GM23338 (cell line): ENCODE data around the gene GSTA2. TPM values are rescaled to one million over a fixed set of nuclear protein-coding genes. Genes with fewer than 3 reads are reported as not detected.

ENCODE experiments used
- ATAC-seq: fragments of 200-7000 bp; cut with Tn5 transposase; 3 replicates; pipeline ENCODE4 v1.9.1; 2020
- DNase-seq: peaks from one replicate; pipeline ENCODE4 v3.0.0-alpha.2; 2015; ENCODE audit warnings: low spot score
- H2AFZ ChIP-seq: fragments of 200-600 bp; sonication (generic); 2 replicates; pipeline ENCODE4 v1.8.0; 2016; ENCODE audit warnings: antibody characterized with exemption, mild to moderate bottlenecking, moderate library complexity
- H3F3A ChIP-seq: fragments of 200-600 bp; sonication (generic); replicated peaks from 2 replicates; pipeline ENCODE4 v1.8.0; 2017; ENCODE audit warnings: antibody characterized with exemption, mixed run types, low read depth
- H3K27ac ChIP-seq: fragments of 200-600 bp; sonication (generic); 2 replicates; pipeline ENCODE4 v1.6.1; 2016; ENCODE audit warnings: low read depth
- H3K27me3 ChIP-seq: fragments of 200-600 bp; sonication (generic); 2 replicates; pipeline ENCODE4 v1.8.0; 2016; ENCODE audit warnings: mild to moderate bottlenecking, mixed run types, moderate library complexity; ENCODE audit not compliant: insufficient read depth
- H3K36me3 ChIP-seq: fragments of 200-600 bp; sonication (generic); 2 replicates; pipeline ENCODE4 v1.8.0; 2016; ENCODE audit warnings: mild to moderate bottlenecking; ENCODE audit not compliant: insufficient read depth
- H3K4me1 ChIP-seq: fragments of 200-600 bp; sonication (generic); 2 replicates; pipeline ENCODE4 v1.8.0; 2016; ENCODE audit warnings: mild to moderate bottlenecking, moderate library complexity; ENCODE audit not compliant: insufficient read depth
- H3K4me2 ChIP-seq: fragments of 200-600 bp; sonication (generic); 2 replicates; pipeline ENCODE4 v1.7.1; 2017; ENCODE audit warnings: mixed run types
- H3K4me3 ChIP-seq: fragments of 200-600 bp; sonication (generic); 2 replicates; pipeline ENCODE4 v1.6.1; 2016; ENCODE audit warnings: mixed run types
- H3K79me2 ChIP-seq: fragments of 200-600 bp; sonication (generic); replicated peaks from 2 replicates; pipeline ENCODE4 v1.8.0; 2017; ENCODE audit warnings: mild to moderate bottlenecking; ENCODE audit not compliant: insufficient read depth
- H3K9me2 ChIP-seq: fragments of 200-600 bp; sonication (generic); 2 replicates; pipeline ENCODE4 v1.8.0; 2017; ENCODE audit not compliant: insufficient read depth
- H4K20me1 ChIP-seq: fragments of 200-600 bp; sonication (generic); replicated peaks from 2 replicates; pipeline ENCODE4 v1.8.0; 2017; ENCODE audit warnings: mild to moderate bottlenecking; ENCODE audit not compliant: insufficient read depth
- H3K27ac Mint-ChIP-seq: 2 replicates; pipeline ENCODE4 v1.8.0; 2020; ENCODE audit warnings: inconsistent platforms, mild to moderate bottlenecking, moderate library complexity, mixed read lengths
- H3K27me3 Mint-ChIP-seq: 3 replicates; pipeline ENCODE4 v1.8.0; 2022; ENCODE audit warnings: low read depth, mild to moderate bottlenecking, moderate library complexity, mixed read lengths, inconsistent platforms; ENCODE audit not compliant: insufficient read depth, poor library complexity
- H3K36me3 Mint-ChIP-seq: 3 replicates; pipeline ENCODE4 v1.8.0; 2021; ENCODE audit warnings: low read depth, mild to moderate bottlenecking, inconsistent platforms, moderate library complexity, mixed read lengths
- H3K4me1 Mint-ChIP-seq: 3 replicates; pipeline ENCODE4 v1.8.0; 2020; ENCODE audit warnings: mild to moderate bottlenecking, inconsistent platforms, mixed read lengths
- H3K4me3 Mint-ChIP-seq: 3 replicates; pipeline ENCODE4 v1.8.0; 2021; ENCODE audit warnings: moderate library complexity, mild to moderate bottlenecking, inconsistent platforms, mixed read lengths
- H3K9me3 Mint-ChIP-seq: 3 replicates; pipeline ENCODE4 v1.8.0; 2020; ENCODE audit warnings: moderate library complexity, mild to moderate bottlenecking, inconsistent platforms, mixed read lengths
- CREB1 ChIP-seq: fragments of 250-450 bp; sonication (Bioruptor Pico); IDR thresholded peaks from 2 replicates; pipeline ENCODE4 v1.5.0; 2020; ENCODE audit warnings: low read depth, mild to moderate bottlenecking, moderate library complexity
- EZH2 ChIP-seq: fragments of 200-600 bp; sonication (generic); IDR thresholded peaks from one replicate; pipeline ENCODE4 v1.8.0; 2017; ENCODE audit warnings: antibody characterized with exemption, mild to moderate bottlenecking, low read depth; ENCODE audit not compliant: unreplicated experiment
- EZH2phosphoT487 ChIP-seq: fragments of 200-600 bp; sonication (generic); IDR thresholded peaks from one replicate; pipeline ENCODE4 v1.8.1; 2018; ENCODE audit warnings: antibody characterized with exemption; ENCODE audit not compliant: unreplicated experiment
- JUNB ChIP-seq: IDR thresholded peaks from one replicate; pipeline ENCODE4 v1.6.1; 2016; ENCODE audit warnings: antibody characterized with exemption; ENCODE audit not compliant: unreplicated experiment
- NANOG ChIP-seq: IDR thresholded peaks from 2 replicates; pipeline ENCODE4 v1.6.1; 2016; ENCODE audit warnings: antibody characterized with exemption, borderline replicate concordance
- ZNF114 ChIP-seq: fragments of 250-450 bp; sonication (Bioruptor Pico); IDR thresholded peaks from 2 replicates; pipeline ENCODE4 v1.5.0; 2020; ENCODE audit warnings: mild to moderate bottlenecking, moderate library complexity
- polyA plus RNA-seq: library from polyadenylated mRNA; unstranded; fragments of >200 nt; fragmentation: Nextera tagmentation; extraction: Ambion mirVana; gene quantifications from 2 replicates; pipeline ENCODE4 v1.2.1, GENCODE V29; 2016
- total RNA-seq: library from RNA; depleted of rRNA; stranded (reverse); fragments of >200 nt; shearing (Covaris generic); gene quantifications from 2 replicates; pipeline ENCODE4 v1.2.3, GENCODE V29; 2014
- TF ChIP-seq, protein P1 (sequence below): IDR thresholded peaks from one replicate; pipeline ENCODE4 v1.6.1; 2018; ENCODE audit warnings: antibody characterized with exemption; ENCODE audit not compliant: unreplicated experiment
- TF ChIP-seq, protein P2 (sequence below): IDR thresholded peaks from 2 replicates; pipeline ENCODE4 v1.6.1; 2016; ENCODE audit warnings: antibody characterized with exemption
- TF ChIP-seq, protein P3 (sequence below), 2 experiments: fragments of 200-600 bp in 1 of 2; sonication (generic) in 1 of 2; conservative IDR thresholded peaks; 2 replicates each; pipeline versions ENCODE4 v1.5.1 to v1.6.1; 2016 to 2017; ENCODE audit warnings: antibody characterized with exemption in 2 of 2, low read depth in 2 of 2, mild to moderate bottlenecking in 2 of 2, moderate library complexity in 1 of 2

The GSTA2 gene
- total and polyA plus RNA-seq, 2 experiments from 2014 or later: not detected

DNA sequence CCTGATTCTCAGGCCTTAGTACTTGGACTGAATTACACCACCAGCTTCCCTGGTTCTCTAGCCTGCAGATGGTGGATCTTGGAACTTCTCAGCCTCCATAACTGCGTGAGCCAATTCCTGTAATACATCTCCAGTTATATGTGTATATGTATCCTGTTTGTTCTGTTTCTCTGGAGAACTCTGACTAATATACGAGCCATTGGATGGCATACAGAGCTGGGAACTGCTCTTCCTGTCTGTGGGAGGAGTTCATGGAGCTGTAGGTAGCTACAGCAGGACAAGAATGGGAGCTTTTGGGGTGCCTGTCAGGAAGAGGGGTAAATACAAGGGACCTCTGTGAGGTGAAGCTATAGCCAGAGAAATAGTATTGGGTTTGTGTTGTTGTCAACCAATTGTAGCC, 51.1 kb downstream of the GSTA2 start (continued):
- TF ChIP-seq, protein P1, sequence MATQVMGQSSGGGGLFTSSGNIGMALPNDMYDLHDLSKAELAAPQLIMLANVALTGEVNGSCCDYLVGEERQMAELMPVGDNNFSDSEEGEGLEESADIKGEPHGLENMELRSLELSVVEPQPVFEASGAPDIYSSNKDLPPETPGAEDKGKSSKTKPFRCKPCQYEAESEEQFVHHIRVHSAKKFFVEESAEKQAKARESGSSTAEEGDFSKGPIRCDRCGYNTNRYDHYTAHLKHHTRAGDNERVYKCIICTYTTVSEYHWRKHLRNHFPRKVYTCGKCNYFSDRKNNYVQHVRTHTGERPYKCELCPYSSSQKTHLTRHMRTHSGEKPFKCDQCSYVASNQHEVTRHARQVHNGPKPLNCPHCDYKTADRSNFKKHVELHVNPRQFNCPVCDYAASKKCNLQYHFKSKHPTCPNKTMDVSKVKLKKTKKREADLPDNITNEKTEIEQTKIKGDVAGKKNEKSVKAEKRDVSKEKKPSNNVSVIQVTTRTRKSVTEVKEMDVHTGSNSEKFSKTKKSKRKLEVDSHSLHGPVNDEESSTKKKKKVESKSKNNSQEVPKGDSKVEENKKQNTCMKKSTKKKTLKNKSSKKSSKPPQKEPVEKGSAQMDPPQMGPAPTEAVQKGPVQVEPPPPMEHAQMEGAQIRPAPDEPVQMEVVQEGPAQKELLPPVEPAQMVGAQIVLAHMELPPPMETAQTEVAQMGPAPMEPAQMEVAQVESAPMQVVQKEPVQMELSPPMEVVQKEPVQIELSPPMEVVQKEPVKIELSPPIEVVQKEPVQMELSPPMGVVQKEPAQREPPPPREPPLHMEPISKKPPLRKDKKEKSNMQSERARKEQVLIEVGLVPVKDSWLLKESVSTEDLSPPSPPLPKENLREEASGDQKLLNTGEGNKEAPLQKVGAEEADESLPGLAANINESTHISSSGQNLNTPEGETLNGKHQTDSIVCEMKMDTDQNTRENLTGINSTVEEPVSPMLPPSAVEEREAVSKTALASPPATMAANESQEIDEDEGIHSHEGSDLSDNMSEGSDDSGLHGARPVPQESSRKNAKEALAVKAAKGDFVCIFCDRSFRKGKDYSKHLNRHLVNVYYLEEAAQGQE: no peak

DNA sequence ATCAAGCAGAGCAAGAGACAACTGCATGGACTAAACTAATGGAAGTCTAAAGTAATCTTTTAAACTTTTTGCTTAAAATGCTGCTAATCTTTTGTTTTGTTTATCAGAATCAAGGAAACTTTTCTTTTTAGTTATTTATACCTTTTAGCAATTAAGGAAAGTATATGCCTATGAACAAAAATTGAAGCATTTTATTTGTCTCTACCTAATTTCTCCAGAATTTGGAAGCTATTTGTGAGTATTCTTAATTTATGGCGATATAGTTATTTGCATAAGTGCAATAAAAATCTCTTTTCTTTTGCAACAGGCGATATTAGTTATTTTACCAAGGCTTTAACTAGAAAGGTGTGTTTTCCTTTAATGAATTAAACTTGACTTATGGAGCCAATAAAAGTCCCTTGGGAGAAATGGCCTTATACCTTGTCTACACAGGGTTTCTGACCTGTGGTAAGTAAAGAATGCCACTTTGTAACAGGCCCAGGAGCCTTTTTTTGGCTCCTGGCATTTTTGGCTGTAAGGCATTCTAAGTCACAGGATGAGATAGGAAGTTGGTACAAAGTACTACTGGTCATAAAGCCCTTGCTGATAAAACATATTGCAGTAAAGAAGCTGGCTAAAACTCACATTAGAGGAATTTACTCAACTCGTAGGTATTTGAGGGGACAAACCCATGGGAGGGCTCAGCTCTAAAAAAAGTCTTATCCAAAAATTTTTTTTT, 55.2 kb downstream of the GSTA2 start:
- Mint-ChIP-seq H3K36me3 (peaks cover 3% of the 10 kb centered on the region; the same call in 1 of the 3 replicates), H3K9me3 (peaks cover 23% of the 10 kb centered on the region; the same call in 2 of the 3 replicates), H3K27me3 (no peaks in the 10 kb centered on the region), H3K4me1 (no peaks in the 10 kb centered on the region), H3K4me3 (no peak overlapping the region), H3K27ac (no peak overlapping the region)
- H2AFZ ChIP-seq: no peak overlapping the region
- no peak overlapping the region for H3K27ac ChIP-seq
- DNase-seq (no peak), ATAC-seq (no peak)
- no peaks in the 10 kb centered on the region for H4K20me1 ChIP-seq
- H3K36me3 ChIP-seq: no peaks in the 10 kb centered on the region; the same call in 1 of the 2 replicates
- H3K4me3 ChIP-seq: no peak overlapping the region
- H3K79me2 ChIP-seq: no peaks in the 10 kb centered on the region
- H3K27me3 ChIP-seq: no peaks in the 10 kb centered on the region
- H3F3A ChIP-seq: no peaks in the 10 kb centered on the region
- no peak overlapping the region for H3K4me2 ChIP-seq
- H3K9me2 ChIP-seq: no peaks in the 10 kb centered on the region; the same call in 1 of the 2 replicates
- no peaks in the 10 kb centered on the region for H3K4me1 ChIP-seq
- TF ChIP-seq, protein P2, sequence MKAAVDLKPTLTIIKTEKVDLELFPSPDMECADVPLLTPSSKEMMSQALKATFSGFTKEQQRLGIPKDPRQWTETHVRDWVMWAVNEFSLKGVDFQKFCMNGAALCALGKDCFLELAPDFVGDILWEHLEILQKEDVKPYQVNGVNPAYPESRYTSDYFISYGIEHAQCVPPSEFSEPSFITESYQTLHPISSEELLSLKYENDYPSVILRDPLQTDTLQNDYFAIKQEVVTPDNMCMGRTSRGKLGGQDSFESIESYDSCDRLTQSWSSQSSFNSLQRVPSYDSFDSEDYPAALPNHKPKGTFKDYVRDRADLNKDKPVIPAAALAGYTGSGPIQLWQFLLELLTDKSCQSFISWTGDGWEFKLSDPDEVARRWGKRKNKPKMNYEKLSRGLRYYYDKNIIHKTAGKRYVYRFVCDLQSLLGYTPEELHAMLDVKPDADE: no peak
- TF ChIP-seq NANOG: no peak
- TF ChIP-seq ZNF114 (CRISPR knock-in tag): no peak
- TF ChIP-seq, protein P1: no peak
- TF ChIP-seq EZH2: no peak
- TF ChIP-seq, protein P3, sequence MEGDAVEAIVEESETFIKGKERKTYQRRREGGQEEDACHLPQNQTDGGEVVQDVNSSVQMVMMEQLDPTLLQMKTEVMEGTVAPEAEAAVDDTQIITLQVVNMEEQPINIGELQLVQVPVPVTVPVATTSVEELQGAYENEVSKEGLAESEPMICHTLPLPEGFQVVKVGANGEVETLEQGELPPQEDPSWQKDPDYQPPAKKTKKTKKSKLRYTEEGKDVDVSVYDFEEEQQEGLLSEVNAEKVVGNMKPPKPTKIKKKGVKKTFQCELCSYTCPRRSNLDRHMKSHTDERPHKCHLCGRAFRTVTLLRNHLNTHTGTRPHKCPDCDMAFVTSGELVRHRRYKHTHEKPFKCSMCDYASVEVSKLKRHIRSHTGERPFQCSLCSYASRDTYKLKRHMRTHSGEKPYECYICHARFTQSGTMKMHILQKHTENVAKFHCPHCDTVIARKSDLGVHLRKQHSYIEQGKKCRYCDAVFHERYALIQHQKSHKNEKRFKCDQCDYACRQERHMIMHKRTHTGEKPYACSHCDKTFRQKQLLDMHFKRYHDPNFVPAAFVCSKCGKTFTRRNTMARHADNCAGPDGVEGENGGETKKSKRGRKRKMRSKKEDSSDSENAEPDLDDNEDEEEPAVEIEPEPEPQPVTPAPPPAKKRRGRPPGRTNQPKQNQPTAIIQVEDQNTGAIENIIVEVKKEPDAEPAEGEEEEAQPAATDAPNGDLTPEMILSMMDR (conservative IDR thresholded peaks at IDR 0.05; ENCODE audit: low read depth in 2 of 2): no peak
- TF ChIP-seq JUNB: no peak
- no peak for TF ChIP-seq CREB1 (CRISPR knock-in tag)
- TF ChIP-seq EZH2phosphoT487: no peak
